ENCODE data around the gene LARP7.
"Not testable (repeated sequence)": the region's sequence is repeated elsewhere in the genome, so short reads cannot be mapped to it uniquely, and the experiment has no call there.

LARP7 gene

GRCh38 chr4:112636688-112637551 lies at the start of gene LARP7, which contains the start of gene ZGRF1:
Gene LARP7, plus strand, starts transcription at chr4:112637143. Its CDS starts 7,527 bp downstream, at chr4:112644670.
Gene ZGRF1, minus strand, starts transcription at chr4:112636909. Its CDS starts 3,733 bp downstream, at chr4:112633176.
- peak; percentile 96 for DNase-seq

DNA sequence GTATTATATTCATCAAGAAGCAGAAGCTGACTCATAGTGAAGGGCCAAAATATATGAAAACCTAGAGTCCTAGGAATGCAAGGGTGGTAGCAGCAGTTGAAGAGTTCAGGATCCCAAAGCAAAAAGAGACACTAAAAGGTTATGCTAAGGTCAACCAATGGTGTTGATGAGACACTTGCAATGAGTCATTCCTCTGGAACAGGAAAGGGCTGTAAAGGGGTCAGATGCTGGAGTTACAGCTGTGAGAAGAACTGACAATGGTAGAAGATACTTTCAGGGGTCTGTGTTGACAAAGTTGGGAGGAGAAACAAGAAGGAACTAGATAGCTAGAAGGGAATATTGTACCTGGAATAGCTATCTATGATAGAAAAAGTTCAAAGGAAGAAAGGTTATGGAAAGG lies 47.7 kb upstream of the LARP7 start:
- no peak for DNase-seq

DNA sequence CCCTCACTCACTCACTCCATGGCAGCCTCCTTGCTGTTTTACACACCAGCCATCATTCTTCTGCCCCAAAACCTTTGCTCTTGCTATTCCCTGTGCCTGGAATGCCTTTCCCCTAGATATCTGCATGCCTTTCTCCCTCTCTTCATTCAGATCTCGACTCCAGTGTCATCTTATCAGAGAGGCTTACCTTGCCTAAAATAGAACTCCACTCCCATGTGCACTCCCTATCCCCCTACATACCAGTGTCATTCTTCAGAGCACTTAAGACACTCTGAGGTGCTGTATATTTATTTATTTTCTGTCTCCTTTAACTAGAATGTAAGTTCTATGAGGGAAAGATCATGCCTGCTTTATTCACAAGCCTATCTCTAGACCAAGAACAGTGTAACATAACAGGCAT lies 45.4 kb upstream of the LARP7 start:
- no peak for DNase-seq

DNA sequence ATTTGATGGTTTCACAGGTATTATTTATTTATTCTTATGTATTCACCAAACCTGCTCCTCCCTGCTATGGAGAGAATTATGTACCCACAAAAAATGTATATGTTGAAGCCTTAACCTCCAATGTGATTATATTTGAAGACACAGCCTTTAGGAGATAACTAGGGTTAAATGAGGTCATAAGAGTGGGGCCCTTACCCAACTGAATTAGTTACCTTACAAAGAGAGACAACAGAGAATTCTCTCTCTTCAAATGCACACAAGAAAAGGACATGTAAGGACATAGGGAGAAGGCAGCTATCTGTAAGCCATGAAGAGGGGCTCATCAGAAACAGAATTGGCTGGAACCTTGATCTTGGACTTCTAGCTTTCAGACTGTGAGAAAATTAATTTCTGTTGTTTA lies 44.2 kb upstream of the LARP7 start:
- DNase-seq: no peak

DNA sequence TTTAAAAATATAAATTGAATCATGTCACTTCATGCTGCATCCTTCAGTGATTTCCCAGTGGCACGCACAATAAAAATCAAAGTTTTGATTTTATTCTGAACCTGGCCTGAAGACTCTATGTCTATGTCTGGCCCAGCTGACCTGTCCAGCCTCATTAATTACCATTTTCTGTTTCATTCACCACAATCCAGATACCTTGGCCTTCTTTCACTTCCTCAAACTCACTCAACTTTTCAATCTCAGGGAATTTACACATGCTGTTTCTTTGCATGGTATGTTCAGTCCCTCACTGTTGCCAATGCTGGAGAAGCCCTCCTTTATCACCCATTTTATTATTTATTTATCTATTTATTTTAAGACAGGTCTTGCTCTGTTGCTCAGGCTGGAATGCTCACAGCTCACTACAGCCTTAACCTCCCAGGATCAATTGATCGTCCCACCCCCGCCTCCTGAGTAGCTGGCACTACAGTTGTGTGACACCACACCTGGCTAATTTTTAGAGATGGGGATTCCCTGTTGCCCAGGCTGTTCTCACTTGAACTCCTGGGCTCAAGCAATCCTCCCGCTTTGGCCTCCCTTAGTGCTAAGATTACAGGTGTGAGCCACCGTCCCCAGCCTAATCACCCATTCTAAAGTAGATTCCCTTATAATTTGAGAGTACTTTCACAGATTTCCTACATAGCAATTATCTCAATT lies 43.4 kb upstream of the LARP7 start:
- DNase-seq: no peak

- no peak for DNase-seq
Observed at GRCh38 chr4:112594993-112595392, 42.0 kb upstream of the LARP7 start.

DNA sequence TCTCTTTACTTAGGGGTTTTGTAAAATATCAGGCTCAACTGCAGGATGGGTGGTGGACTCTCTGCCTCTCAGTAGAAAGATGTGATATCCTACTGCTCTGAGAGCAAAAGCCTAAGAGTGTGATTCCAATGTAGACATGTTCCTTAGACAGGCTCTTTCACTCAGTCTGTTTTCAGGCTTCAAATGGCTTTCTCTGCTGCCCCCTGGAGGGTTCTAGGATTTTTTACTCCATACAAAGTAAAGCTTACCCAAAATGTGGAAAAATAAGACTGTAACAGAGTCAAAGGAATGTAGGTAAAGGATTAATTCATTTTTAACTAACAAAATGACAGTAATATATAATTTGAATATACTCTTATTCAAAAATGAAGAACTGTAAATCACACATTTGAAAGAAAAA lies 32.4 kb upstream of the LARP7 start:
- DNase-seq: peak; percentile 32

DNA sequence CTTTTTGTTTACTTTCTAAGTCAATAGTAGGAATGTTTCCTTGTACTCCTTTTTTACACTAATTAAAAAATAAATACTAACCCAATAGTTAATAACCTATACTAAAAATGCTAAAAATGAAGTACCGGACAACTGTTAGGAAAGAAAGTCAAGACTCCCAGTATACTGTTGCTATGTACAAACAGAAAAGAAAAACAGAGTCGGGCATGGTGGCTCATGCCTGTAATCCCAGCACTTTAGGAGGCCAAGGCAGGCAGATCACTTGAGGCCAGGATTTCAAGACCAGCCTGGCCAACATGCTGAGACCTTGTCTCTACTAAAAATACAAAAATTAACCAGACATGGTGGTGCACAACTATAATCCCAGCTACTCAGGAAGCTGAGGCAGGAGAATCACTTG lies 24.1 kb upstream of the LARP7 start:
- DNase-seq: not testable (repeated sequence)

GRCh38 chr4:112616984-112617383 lies 20.0 kb upstream of the LARP7 start:
- DNase-seq: no peak

- DNase-seq: no peak
Observed at GRCh38 chr4:112626228-112626627, 10.7 kb upstream of the LARP7 start.

DNA sequence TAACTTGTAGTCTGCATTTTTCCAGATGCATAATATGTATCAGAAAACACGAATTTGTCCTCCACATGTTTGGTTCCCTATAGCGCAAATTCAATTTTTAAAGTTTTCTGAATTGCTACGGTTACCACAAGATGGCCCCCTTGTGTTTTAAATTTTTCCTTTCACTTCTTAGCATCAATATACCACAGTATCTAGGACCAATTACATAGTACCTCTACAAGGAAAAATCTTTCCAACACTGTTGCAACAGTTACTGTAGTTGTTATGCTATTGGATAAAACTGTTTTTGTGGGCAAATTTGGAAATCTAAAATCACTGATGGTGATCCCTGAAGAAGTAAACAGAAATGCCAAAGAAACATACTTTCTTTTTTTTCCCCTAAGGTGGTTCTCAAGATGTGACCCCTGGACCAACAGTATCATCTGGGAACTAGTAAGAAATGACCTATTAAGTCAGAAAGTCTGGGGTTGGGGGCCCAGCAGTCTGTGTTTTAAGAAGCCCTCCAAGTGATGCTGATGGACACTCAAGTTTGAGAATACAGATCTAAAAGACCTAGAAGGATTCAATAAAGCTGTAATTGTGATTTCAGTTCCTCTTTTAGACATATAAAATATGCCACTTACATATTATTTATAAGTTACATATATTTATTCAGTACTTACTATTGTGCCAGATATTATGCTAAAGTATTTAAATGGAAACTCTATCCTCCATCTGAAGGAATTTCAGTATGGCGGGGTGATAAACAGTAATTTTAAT lies 3.3 kb upstream of the LARP7 start:
- DNase-seq: peak; percentile 31

DNA sequence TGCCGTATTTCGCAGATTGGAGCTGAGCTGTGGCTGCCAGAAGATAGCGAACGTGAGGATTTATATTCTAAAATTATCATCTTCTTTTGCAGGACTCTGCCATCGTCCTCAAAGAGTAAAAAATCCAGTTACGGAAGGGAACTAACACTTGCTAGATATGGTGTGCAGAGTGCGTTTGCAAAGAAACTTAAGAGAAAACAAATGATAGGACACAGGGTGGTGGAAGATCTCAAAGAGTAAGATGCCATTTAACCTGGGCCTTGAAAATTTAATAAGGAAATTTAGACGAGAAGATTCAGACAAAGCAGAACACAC lies 566 bp downstream of the LARP7 start:
- DNase-seq: no peak

GRCh38 chr4:112642526-112642925 lies 5.6 kb downstream of the LARP7 start:
- DNase-seq: no peak

GRCh38 chr4:112644595-112645535 lies 7.9 kb downstream of the LARP7 start:
- not testable (repeated sequence) for DNase-seq

- DNase-seq: no peak
Observed at GRCh38 chr4:112645541-112646329, 8.8 kb downstream of the LARP7 start.

DNA sequence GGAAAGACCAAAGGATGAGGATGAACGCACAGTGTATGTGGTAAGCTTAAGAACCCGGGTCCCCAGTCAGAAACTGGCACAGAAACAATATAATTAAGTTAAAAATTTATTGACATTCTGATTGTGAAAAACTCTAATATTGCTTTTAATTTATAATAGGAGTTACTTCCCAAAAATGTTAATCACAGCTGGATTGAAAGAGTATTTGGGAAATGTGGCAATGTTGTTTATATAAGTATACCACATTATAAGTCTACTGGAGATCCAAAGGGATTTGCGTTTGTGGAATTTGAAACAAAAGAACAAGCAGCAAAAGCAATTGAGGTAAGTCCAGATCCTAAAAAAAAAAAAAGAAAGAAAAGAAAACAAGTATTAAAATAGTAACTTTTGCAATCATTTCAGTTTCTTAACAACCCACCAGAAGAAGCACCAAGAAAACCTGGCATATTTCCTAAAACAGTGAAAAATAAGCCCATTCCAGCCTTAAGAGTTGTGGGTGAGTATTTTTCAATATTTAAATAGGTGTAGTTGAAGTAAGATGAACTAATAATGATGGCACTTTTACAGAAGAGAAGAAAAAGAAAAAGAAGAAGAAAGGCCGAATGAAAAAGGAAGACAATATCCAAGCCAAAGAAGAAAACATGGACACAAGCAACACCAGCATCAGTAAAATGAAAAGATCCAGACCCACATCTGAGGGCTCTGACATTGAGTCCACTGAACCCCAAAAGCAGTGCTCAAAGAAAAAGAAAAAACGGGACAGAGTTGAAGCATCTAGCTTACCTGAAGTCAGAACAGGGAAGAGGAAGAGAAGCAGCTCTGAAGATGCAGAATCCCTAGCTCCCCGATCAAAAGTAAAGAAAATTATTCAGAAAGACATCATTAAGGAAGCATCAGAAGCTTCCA lies 9.9 kb downstream of the LARP7 start:
- DNase-seq: no peak

GRCh38 chr4:112647785-112648184 lies 10.8 kb downstream of the LARP7 start:
- DNase-seq: no peak

DNA sequence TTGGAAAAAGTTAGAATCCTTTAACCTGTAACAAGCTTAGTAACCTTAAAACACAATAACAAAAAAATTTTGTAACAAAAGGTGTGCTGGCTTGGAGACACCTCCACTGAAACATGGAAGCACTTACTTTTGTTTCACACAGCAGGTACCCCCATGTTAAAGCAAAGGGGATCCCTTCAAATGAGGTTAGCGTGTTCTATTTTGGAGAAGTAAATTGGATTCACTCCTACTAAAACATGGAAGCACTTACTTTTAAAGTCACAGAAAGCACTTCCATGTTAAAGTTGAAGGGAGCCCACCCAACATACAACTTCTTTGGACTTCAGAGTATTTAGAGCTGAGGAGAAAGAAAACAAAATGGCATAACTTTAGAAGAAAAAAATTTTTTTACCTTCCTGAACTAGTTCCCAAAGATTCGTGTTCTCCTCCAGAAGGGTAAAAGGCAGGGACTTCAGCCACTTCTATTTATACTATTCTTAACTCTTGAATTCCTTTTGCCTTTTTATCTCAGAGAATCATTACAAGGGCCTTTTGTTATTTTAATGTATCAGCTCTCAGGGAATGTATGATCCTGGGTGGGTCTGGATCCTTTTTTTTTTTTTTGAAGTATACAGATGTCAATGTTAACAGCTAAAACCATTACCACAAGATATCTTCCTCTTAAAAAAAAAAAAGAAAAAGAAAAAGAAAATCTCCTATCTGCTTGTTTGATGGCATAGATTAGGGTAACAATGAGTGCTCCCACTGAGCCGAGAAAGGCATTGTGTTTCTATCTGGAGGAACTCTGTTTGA lies 11.5 kb downstream of the LARP7 start:
- no peak for DNase-seq

DNA sequence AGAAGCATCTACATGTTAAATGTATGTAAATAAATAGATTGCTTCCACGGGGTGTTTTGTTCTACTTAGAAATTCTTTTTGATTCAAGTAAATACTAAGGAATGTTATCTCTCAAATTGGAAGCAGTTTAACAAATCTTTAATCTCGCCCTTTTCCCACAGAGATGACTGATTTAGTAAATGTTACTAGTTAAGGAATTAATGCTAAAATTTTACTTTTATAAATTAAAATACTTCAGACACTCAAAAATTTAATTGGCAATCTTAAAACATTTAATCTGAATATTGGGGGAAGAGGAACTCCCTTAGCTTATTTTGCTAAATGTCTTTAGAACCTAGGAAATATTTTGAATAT lies 12.1 kb downstream of the LARP7 start:
- DNase-seq: no peak

DNA sequence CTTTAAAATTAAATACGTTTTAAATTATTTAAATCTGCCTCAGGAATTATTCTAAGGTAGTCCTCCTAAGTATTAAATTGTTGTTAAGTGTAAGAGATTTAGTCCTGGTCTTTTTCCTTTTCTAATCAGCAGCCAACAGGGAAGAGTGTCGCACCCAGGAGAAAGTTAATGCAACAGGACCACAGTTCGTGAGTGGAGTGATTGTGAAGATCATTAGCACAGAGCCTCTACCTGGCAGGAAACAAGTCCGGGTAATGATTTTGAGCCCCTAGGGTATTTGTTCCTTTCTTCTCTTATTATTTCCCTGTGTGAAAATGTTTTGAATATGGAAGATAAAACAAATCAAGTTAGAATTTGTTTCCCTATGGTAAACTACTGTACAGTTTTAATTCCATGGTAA lies 13.4 kb downstream of the LARP7 start:
- DNase-seq: no peak

All from NCI-H1694 treated with DMSO at 0.1 percent for 48 hours (cell line).